Measurements from ENCODE around the gene ENTPD8.

DNA sequence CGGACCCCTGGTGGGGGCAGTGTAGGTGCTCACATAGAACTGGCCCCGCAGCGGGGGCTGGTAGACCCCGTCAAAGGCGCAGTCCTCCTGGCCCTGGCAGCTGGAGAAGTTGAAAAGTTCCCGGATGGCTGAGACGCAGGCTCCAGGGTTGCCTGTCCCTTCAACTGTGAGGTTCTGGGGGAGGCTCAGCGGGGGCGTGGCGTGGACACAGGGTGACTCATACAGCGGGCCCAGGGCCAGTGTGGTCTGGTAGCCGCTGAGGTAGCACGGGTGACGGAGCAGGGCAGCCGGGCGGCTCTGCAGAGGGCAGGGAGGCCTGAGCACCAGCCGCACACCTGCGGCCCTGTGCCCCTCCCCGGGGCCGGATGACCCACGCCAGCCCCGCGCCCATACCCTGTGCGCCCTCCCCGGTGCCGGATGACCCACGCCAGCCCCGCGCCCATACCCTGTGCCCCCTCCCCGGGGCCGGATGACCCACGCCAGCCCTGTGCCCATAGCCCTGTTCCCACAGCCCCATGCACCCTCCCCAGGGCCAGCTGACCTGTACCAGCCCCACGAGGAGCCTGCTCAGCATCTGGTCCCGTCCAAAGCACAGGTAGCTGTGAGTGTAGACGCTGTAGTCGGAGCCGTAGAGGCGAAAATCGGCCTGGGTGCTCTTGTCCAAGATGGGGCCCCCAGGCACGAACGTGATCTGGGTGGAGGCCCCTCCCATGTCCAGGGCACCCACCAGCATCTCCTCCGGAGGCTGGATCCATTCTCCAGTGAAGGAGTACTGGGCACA, 5.0 kb downstream of the ENTPD8 start:
- TF ChIP-seq CEBPB (IDR thresholded peaks at IDR 0.05), result no peak
- TF ChIP-seq, protein P1, sequence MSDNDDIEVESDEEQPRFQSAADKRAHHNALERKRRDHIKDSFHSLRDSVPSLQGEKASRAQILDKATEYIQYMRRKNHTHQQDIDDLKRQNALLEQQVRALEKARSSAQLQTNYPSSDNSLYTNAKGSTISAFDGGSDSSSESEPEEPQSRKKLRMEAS (IDR thresholded peaks at IDR 0.05), result peak; percentile 65
- TF ChIP-seq, protein P2, sequence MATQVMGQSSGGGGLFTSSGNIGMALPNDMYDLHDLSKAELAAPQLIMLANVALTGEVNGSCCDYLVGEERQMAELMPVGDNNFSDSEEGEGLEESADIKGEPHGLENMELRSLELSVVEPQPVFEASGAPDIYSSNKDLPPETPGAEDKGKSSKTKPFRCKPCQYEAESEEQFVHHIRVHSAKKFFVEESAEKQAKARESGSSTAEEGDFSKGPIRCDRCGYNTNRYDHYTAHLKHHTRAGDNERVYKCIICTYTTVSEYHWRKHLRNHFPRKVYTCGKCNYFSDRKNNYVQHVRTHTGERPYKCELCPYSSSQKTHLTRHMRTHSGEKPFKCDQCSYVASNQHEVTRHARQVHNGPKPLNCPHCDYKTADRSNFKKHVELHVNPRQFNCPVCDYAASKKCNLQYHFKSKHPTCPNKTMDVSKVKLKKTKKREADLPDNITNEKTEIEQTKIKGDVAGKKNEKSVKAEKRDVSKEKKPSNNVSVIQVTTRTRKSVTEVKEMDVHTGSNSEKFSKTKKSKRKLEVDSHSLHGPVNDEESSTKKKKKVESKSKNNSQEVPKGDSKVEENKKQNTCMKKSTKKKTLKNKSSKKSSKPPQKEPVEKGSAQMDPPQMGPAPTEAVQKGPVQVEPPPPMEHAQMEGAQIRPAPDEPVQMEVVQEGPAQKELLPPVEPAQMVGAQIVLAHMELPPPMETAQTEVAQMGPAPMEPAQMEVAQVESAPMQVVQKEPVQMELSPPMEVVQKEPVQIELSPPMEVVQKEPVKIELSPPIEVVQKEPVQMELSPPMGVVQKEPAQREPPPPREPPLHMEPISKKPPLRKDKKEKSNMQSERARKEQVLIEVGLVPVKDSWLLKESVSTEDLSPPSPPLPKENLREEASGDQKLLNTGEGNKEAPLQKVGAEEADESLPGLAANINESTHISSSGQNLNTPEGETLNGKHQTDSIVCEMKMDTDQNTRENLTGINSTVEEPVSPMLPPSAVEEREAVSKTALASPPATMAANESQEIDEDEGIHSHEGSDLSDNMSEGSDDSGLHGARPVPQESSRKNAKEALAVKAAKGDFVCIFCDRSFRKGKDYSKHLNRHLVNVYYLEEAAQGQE (IDR thresholded peaks at IDR 0.05; ENCODE audit: low read depth), result no peak

All from Ishikawa (cell line).